ENCODE data around the gene LRRK1. TPM values are rescaled to one million over a fixed set of nuclear protein-coding genes. Genes with fewer than 3 reads are reported as not detected.

LRRK1 gene
- total RNA-seq, 1 experiment from 2014 or later: 7.0 TPM

- TF ChIP-seq CTCF (conservative IDR thresholded peaks at IDR 0.05; ENCODE audit: low read depth, low read length): no peak
- no peak for TF ChIP-seq EZH2phosphoT487 (IDR thresholded peaks at IDR 0.05; ENCODE audit: borderline replicate concordance, low read length)
- TF ChIP-seq EZH2 (IDR thresholded peaks at IDR 0.05; ENCODE audit: low read length, unreplicated experiment): no peak
- CTCF ChIA-PET: no interaction called here
- Histone ChIP-seq H3K27me3 (ENCODE audit: low read length) (no peaks in the 10 kb centered on the region), H3K36me3 (ENCODE audit: low read depth, low read length) (no peaks in the 10 kb centered on the region), H3K9me3 (ENCODE audit: low read length) (no peaks in the 10 kb centered on the region), H3K4me3 (ENCODE audit: low read length) (no peak overlapping the region), H3K27ac (ENCODE audit: low read length) (no peak overlapping the region), H3K4me1 (ENCODE audit: insufficient read depth, low read length) (no peaks in the 10 kb centered on the region), H3K4me2 (ENCODE audit: low read length) (no peak overlapping the region), H3K9ac (ENCODE audit: low read length) (no peak overlapping the region), H4K20me1 (ENCODE audit: low read length) (no peaks in the 10 kb centered on the region), H3K79me2 (ENCODE audit: low read length) (no peaks in the 10 kb centered on the region), H3K9me2 (replicated peaks; ENCODE audit: low read length) (no peaks in the 10 kb centered on the region), H2AFZ (ENCODE audit: low read length) (no peak overlapping the region), H3F3A (ENCODE audit: low read length, unreplicated experiment) (no peaks in the 10 kb centered on the region)
- POLR2A ChIA-PET (ENCODE audit: unreplicated experiment): no interaction called here
- intact Hi-C loops (cut with micrococcal nuclease): no loop called here
- DNase-seq: no peak
- BruUV-seq (replicated peaks): no TSS peak
- ATAC-seq: no peak
Observed at GRCh38 chr15:101022306-101022705, 103.1 kb downstream of the LRRK1 start.

- H3K9me3 ChIP-seq (ENCODE audit: low read length): no peaks in the 10 kb centered on the region
- intact Hi-C loops (cut with micrococcal nuclease): no loop called here
- H3K9me2 ChIP-seq (replicated peaks; ENCODE audit: low read length): no peaks in the 10 kb centered on the region
- H3K4me1 ChIP-seq (ENCODE audit: insufficient read depth, low read length): no peaks in the 10 kb centered on the region
- no peaks in the 10 kb centered on the region for H4K20me1 ChIP-seq (ENCODE audit: low read length)
- no peak for DNase-seq
- H3K4me3 ChIP-seq (ENCODE audit: low read length): no peak overlapping the region
- H3K36me3 ChIP-seq (ENCODE audit: low read depth, low read length): no peaks in the 10 kb centered on the region
- POLR2A ChIA-PET (ENCODE audit: unreplicated experiment): no interaction called here
- no peaks in the 10 kb centered on the region for H3K79me2 ChIP-seq (ENCODE audit: low read length)
- TF ChIP-seq EZH2 (IDR thresholded peaks at IDR 0.05; ENCODE audit: low read length, unreplicated experiment): no peak
- TF ChIP-seq EZH2phosphoT487 (IDR thresholded peaks at IDR 0.05; ENCODE audit: borderline replicate concordance, low read length): no peak
- no peak for TF ChIP-seq CTCF (conservative IDR thresholded peaks at IDR 0.05; ENCODE audit: low read depth, low read length)
- H3K27me3 ChIP-seq (ENCODE audit: low read length): no peaks in the 10 kb centered on the region
- no peak overlapping the region for H2AFZ ChIP-seq (ENCODE audit: low read length)
- H3K4me2 ChIP-seq (ENCODE audit: low read length): no peak overlapping the region
- ATAC-seq: no peak
- no peaks in the 10 kb centered on the region for H3F3A ChIP-seq (ENCODE audit: low read length, unreplicated experiment)
- CTCF ChIA-PET: no interaction called here
- no TSS peak for BruUV-seq (replicated peaks)
- H3K9ac ChIP-seq (ENCODE audit: low read length): no peak overlapping the region
- no peak overlapping the region for H3K27ac ChIP-seq (ENCODE audit: low read length)
Observed at GRCh38 chr15:101022876-101023275, 103.7 kb downstream of the LRRK1 start.

- Histone ChIP-seq H3K4me1 (ENCODE audit: insufficient read depth, low read length) (no peaks in the 10 kb centered on the region), H3K27me3 (ENCODE audit: low read length) (no peaks in the 10 kb centered on the region), H3K36me3 (ENCODE audit: low read depth, low read length) (no peaks in the 10 kb centered on the region), H4K20me1 (ENCODE audit: low read length) (no peaks in the 10 kb centered on the region), H3K4me3 (ENCODE audit: low read length) (no peak overlapping the region), H3K9ac (ENCODE audit: low read length) (no peak overlapping the region), H3F3A (ENCODE audit: low read length, unreplicated experiment) (no peaks in the 10 kb centered on the region), H3K9me3 (ENCODE audit: low read length) (no peaks in the 10 kb centered on the region), H2AFZ (ENCODE audit: low read length) (no peak overlapping the region), H3K9me2 (replicated peaks; ENCODE audit: low read length) (no peaks in the 10 kb centered on the region), H3K27ac (ENCODE audit: low read length) (no peak overlapping the region), H3K79me2 (ENCODE audit: low read length) (no peaks in the 10 kb centered on the region), H3K4me2 (ENCODE audit: low read length) (no peak overlapping the region)
- ATAC-seq (no peak), DNase-seq (no peak)
- intact Hi-C loops (cut with micrococcal nuclease): no loop called here
- POLR2A ChIA-PET (ENCODE audit: unreplicated experiment): no interaction called here
- TF ChIP-seq CTCF (conservative IDR thresholded peaks at IDR 0.05; ENCODE audit: low read depth, low read length) (no peak), EZH2 (IDR thresholded peaks at IDR 0.05; ENCODE audit: low read length, unreplicated experiment) (no peak), EZH2phosphoT487 (IDR thresholded peaks at IDR 0.05; ENCODE audit: borderline replicate concordance, low read length) (no peak)
- CTCF ChIA-PET: no interaction called here
- no TSS peak for BruUV-seq (replicated peaks)
Observed at GRCh38 chr15:101023501-101024072, 104.4 kb downstream of the LRRK1 start.
